Smooth muscle cell of trachea (primary cell): ENCODE measurements around the gene PPP2R2B. TPM values are rescaled to one million over a fixed set of nuclear protein-coding genes. Genes with fewer than 3 reads are reported as not detected.

ENCODE experiments used
- total RNA-seq: library from RNA; depleted of rRNA; stranded (reverse); fragments of >200 nt; gene quantifications from 2 replicates; pipeline ENCODE4 v1.2.1, GENCODE V29; 2014

PPP2R2B gene
- 0.17 TPM in 1 of 2 replicates, not detected in the other for total RNA-seq

GRCh38 chr5:146878476-146879172 is at the start of gene PPP2R2B:
PPP2R2B (minus strand) TSS chr5:146878757.

